Measurements from ENCODE around the gene CHD8.

The CHD8 gene

GRCh38 chr14:21343035-21343794 lies 112.7 kb downstream of the CHD8 start:
- no peak overlapping the region for H3K4me3 ChIP-seq (ENCODE audit: low read depth in 1 of 5, low read length in 5 of 5)
- H3K4me1 ChIP-seq (ENCODE audit: control insufficient read depth in 5 of 5, insufficient read depth in 5 of 5, low read length in 5 of 5) = no peaks in the 10 kb centered on the region
- H3K36me3 ChIP-seq (ENCODE audit: control insufficient read depth in 5 of 5, insufficient read depth in 5 of 5, low read length in 5 of 5) = no peaks in the 10 kb centered on the region
- no peak overlapping the region for H3K9ac ChIP-seq (ENCODE audit: low read length in 5 of 5)
- no peak overlapping the region for H3K27ac ChIP-seq (ENCODE audit: low read depth, low read length)
- no peaks in the 10 kb centered on the region for H3K9me3 ChIP-seq (ENCODE audit: control insufficient read depth in 5 of 5, low read length in 5 of 5)
- H3K27me3 ChIP-seq (ENCODE audit: control insufficient read depth in 5 of 5, insufficient read depth in 4 of 5, low read length in 5 of 5) = no peaks in the 10 kb centered on the region
